Neural cell (in vitro differentiated cells): ENCODE measurements around the gene MPL.

ENCODE experiments used
- EP300 ChIP-seq: fragments of 450-650 bp; conservative IDR thresholded peaks from 2 replicates; pipeline ENCODE4 v1.6.1; 2014; ENCODE audit warnings: antibody characterized with exemption, mild to moderate bottlenecking, moderate library complexity; ENCODE audit not compliant: poor library complexity, severe bottlenecking
- EZH2 ChIP-seq: fragments of 200-600, 300-800 bp; shearing (Covaris generic), sonication (generic); IDR thresholded peaks from 2 replicates; pipeline ENCODE4 v1.6.1; 2014; ENCODE audit warnings: antibody characterized with exemption, low read length, borderline replicate concordance, mild to moderate bottlenecking; ENCODE audit not compliant: insufficient read depth, poor library complexity, severe bottlenecking
- SMC3 ChIP-seq: fragments of 450-650 bp; conservative IDR thresholded peaks from 2 replicates; pipeline ENCODE4 v1.6.1; 2014; ENCODE audit warnings: antibody characterized with exemption, mild to moderate bottlenecking, moderate library complexity; ENCODE audit not compliant: poor library complexity
- TF ChIP-seq, protein P1 (sequence below): fragments of 450-650 bp; IDR thresholded peaks from 2 replicates; pipeline ENCODE4 v1.5.1; 2014; ENCODE audit warnings: antibody characterized with exemption, mild to moderate bottlenecking, moderate library complexity; ENCODE audit not compliant: poor library complexity, severe bottlenecking

DNA sequence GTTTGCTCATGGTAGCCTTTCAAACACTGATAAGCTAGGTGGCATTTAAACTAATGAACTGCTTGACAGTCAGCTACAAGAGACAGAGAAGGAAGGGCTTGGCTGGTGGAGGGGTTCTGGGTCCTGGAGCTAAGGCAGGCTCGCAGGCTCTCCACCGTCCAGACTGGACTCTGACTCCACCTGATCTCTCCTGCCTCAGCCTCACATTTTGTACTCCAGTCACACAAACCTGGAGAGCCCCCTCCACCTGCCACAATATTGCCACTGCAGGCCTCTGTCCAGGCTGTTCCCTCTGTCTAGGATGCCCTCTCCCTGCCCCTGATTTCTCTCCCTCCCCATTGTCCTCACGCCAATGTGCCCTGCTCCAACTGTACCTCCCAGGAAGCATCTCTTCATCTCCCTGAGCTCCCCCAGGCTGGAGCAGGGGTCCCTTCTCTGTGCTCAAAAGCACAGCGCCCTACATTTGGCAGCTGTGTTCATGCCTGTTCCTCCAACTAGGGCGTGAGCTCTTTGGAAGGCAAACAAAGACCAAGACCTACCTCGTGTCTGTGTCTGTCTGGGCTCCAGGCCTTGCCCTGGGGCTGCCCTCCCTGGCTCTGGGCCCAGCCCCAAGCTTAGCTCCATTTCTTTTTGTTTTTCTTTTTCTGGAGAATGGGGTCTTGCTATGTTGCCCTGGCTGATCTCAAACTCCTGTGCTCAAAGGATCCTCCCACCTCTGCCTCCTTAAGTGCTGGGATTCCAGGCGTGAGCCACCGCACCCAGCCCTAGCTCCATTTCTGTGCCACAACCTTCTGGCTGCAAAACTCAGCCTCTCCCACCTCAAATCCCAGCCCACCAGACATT lies 33.9 kb upstream of the MPL start:
- TF ChIP-seq SMC3 (no peak), EZH2 (no peak), EP300 (no peak)
- TF ChIP-seq, protein P1, sequence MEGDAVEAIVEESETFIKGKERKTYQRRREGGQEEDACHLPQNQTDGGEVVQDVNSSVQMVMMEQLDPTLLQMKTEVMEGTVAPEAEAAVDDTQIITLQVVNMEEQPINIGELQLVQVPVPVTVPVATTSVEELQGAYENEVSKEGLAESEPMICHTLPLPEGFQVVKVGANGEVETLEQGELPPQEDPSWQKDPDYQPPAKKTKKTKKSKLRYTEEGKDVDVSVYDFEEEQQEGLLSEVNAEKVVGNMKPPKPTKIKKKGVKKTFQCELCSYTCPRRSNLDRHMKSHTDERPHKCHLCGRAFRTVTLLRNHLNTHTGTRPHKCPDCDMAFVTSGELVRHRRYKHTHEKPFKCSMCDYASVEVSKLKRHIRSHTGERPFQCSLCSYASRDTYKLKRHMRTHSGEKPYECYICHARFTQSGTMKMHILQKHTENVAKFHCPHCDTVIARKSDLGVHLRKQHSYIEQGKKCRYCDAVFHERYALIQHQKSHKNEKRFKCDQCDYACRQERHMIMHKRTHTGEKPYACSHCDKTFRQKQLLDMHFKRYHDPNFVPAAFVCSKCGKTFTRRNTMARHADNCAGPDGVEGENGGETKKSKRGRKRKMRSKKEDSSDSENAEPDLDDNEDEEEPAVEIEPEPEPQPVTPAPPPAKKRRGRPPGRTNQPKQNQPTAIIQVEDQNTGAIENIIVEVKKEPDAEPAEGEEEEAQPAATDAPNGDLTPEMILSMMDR, result no peak
